CD4-positive, alpha-beta memory T cell (primary cell): ENCODE measurements around the gene ZNF138. TPM values are rescaled to one million over a fixed set of nuclear protein-coding genes. Genes with fewer than 3 reads are reported as not detected.
A peak's percentile ranks its signal among the peaks of the same experiment; 100 is the strongest.
"Not testable (repeated sequence)": the region's sequence is repeated elsewhere in the genome, so short reads cannot be mapped to it uniquely, and the experiment has no call there.

Experiments used
- CTCF ChIA-PET: fragments of 350-600 bp; sonication (Branson Sonifier 250); formaldehyde crosslinking; loops from one replicate; lab custom pipeline; 2021; ENCODE audit warnings: inconsistent platforms; ENCODE audit not compliant: partially characterized antibody; lab: Charles Lee
- POLR2A ChIA-PET: fragments of 350-600 bp; sonication (Branson Sonifier 250); formaldehyde crosslinking; loops from one replicate; lab custom pipeline; 2021; ENCODE audit not compliant: partially characterized antibody; lab: Charles Lee
- DNase-seq, 5 donors: peaks; one replicate each; pipeline versions ENCODE4 v3.0.0 to v3.0.0-alpha.2; 2020 to 2022; ENCODE audit warnings: mixed read lengths in 1 of 5
- H3K27ac ChIP-seq: one replicate; pipeline ENCODE4 v1.7.0; 2013; ENCODE audit warnings: low read depth, low read length
- H3K27me3 ChIP-seq: 2 replicates; pipeline ENCODE4 v1.7.0; 2013; ENCODE audit warnings: mild to moderate bottlenecking, low read length, moderate library complexity; ENCODE audit not compliant: insufficient read depth
- H3K36me3 ChIP-seq: 2 replicates; pipeline ENCODE4 v1.7.0; 2013; ENCODE audit warnings: mild to moderate bottlenecking, low read length, moderate library complexity; ENCODE audit not compliant: insufficient read depth
- H3K4me1 ChIP-seq: 2 replicates; pipeline ENCODE4 v1.7.0; 2013; ENCODE audit warnings: mild to moderate bottlenecking, low read length, moderate library complexity; ENCODE audit not compliant: insufficient read depth
- H3K4me3 ChIP-seq, 2 donors: one replicate each; pipeline ENCODE4 v1.7.0; 2013; ENCODE audit warnings: low read length in 2 of 2, mild to moderate bottlenecking in 1 of 2
- H3K9me3 ChIP-seq, 2 donors: one replicate each; pipeline ENCODE4 v1.7.0; 2013; ENCODE audit warnings: low read length in 2 of 2, control low read depth in 1 of 2; ENCODE audit not compliant: control insufficient read depth in 1 of 2
- H3K27ac Mint-ChIP-seq, 7 donors: one replicate each; pipeline ENCODE4 v1.8.0; 2020 to 2021; ENCODE audit warnings: mixed read lengths in 7 of 7, mild to moderate bottlenecking in 6 of 7, inconsistent platforms in 3 of 7, moderate library complexity in 3 of 7
- H3K27me3 Mint-ChIP-seq, 2 donors: one replicate each; pipeline ENCODE4 v1.8.0; 2020 to 2021; ENCODE audit warnings: mixed read lengths in 2 of 2
- H3K36me3 Mint-ChIP-seq, 2 donors: one replicate each; pipeline ENCODE4 v1.8.0; 2020 to 2021; ENCODE audit warnings: mixed read lengths in 2 of 2, inconsistent platforms in 1 of 2, mild to moderate bottlenecking in 1 of 2
- H3K4me1 Mint-ChIP-seq, 4 donors: one replicate each; pipeline ENCODE4 v1.8.0; 2020 to 2021; ENCODE audit warnings: mixed read lengths in 4 of 4, mild to moderate bottlenecking in 1 of 4
- H3K4me3 Mint-ChIP-seq, 8 donors: one replicate each; pipeline ENCODE4 v1.8.0; 2020 to 2021; ENCODE audit warnings: mixed read lengths in 8 of 8, mild to moderate bottlenecking in 7 of 8, moderate library complexity in 6 of 8, inconsistent platforms in 3 of 8
- H3K9me3 Mint-ChIP-seq, 8 donors: one replicate each; pipeline ENCODE4 v1.8.0; 2020 to 2021; ENCODE audit warnings: mixed read lengths in 8 of 8, mild to moderate bottlenecking in 5 of 8, inconsistent platforms in 3 of 8, moderate library complexity in 1 of 8
- intact Hi-C: fragments of 100-400 bp; cut with micrococcal nuclease; formaldehyde crosslinking; loops from one replicate; pipeline ENCODE4 v1.15.1; 2023
- polyA plus RNA-seq, 2 donors: library from polyadenylated mRNA; unstranded; fragments of 300-500 nt; fragmentation: Illumina TruSeq; gene quantifications; one replicate each; pipeline ENCODE4 v1.2.3, GENCODE V29; 2021
- total RNA-seq, 2 experiments: library from RNA; stranded (reverse); gene quantifications; one replicate each; pipeline ENCODE4 v1.2.3, GENCODE V29; 2021

The ZNF138 gene
- total and polyA plus RNA-seq, 4 experiments from 2014 or later, result 12.1 to 15.3 (median 13.9) TPM

DNA sequence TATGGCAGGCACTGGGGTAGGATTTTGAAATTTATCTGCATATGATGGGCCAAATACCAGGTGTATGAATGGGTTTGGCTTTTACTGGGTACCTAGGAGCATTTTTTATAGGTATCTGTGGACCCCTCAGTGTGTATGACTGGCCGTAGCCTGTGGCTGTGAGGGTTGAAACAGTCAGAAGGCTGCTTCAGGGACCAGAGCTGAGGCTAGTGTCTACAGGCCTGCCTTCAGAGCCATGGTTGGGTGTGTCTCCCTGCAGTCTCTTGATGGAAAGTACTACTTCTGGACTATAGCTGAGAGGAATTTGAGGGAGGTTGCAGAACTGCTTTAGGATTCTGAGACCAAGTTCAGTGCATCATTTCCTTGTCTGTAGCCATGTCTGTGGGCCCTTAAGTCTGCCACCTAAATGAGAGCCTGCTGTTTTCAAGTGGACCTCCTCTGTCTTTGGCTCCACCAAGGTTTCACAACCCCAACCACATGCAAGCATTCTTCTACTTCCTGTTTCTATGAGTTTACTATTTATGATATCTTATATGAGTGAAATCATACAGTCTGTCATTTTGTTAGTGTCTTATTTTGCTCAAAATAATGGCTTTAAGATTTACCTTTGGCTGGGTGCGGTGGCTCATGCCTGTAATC, 19.9 kb upstream of the ZNF138 start:
- Mint-ChIP-seq H3K27ac (no peak overlapping the region), H3K9me3 (peaks cover 0 to 3% (median 0%) of the 10 kb centered on the region in 8 donors), H3K27me3 (peaks cover 0 to 1% of the 10 kb centered on the region in 2 donors), H3K4me3 (no peak overlapping the region), H3K36me3 (no peaks in the 10 kb centered on the region), H3K4me1 (no peaks in the 10 kb centered on the region)
- no peak for DNase-seq
- POLR2A ChIA-PET, result no interaction called here
- CTCF ChIA-PET, result no interaction called here
- H3K27ac ChIP-seq, result no peak overlapping the region
- no peaks in the 10 kb centered on the region for H3K9me3 ChIP-seq
- no peaks in the 10 kb centered on the region for H3K27me3 ChIP-seq
- H3K36me3 ChIP-seq, result no peaks in the 10 kb centered on the region
- no peak overlapping the region for H3K4me3 ChIP-seq
- no peaks in the 10 kb centered on the region for H3K4me1 ChIP-seq
- intact Hi-C loops, result no loop called here

GRCh38 chr7:64775289-64775688, 18.9 kb upstream of the ZNF138 start:
- Histone ChIP-seq H3K27me3 (no peaks in the 10 kb centered on the region), H3K4me1 (no peaks in the 10 kb centered on the region), H3K4me3 (no peak overlapping the region), H3K36me3 (no peaks in the 10 kb centered on the region), H3K27ac (no peak overlapping the region), H3K9me3 (no peaks in the 10 kb centered on the region)
- ChIA-PET CTCF (no interaction called here), POLR2A (no interaction called here)
- Mint-ChIP-seq H3K4me3 (peak overlapping the region in 1 of 8 donors; percentile 49), H3K36me3 (no peaks in the 10 kb centered on the region), H3K27ac (no peak overlapping the region), H3K27me3 (peaks cover 2 to 3% of the 10 kb centered on the region in 2 donors), H3K4me1 (no peaks in the 10 kb centered on the region), H3K9me3 (peaks cover 0 to 3% (median 0%) of the 10 kb centered on the region in 8 donors)
- no peak for DNase-seq
- intact Hi-C loops, result no loop called here

DNA sequence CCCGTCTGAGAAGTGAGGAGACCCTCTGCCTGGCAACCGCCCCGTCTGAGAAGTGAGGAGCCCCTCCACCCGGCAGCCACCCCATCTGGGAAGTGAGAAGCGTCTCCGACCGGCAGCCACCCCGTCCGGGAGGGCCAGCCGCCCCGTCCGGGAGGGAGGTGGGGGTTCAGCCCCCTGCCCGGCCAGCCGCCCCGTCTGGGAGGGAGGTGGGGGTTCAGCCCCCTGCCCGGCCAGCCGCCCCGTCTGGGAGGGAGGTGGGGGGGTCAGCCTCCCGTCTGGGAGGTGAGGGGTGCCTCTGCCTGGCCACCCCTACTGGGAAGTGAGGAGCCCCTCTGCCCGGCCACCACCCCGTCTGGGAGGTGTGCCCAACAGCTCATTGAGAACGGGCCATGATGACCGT, 9.4 kb upstream of the ZNF138 start:
- POLR2A ChIA-PET, H3K27ac Mint-ChIP-seq, H3K27ac ChIP-seq, H3K9me3 Mint-ChIP-seq, H3K9me3 ChIP-seq, intact Hi-C loops, H3K27me3 ChIP-seq, H3K4me1 ChIP-seq, H3K4me3 Mint-ChIP-seq, H3K36me3 Mint-ChIP-seq, CTCF ChIA-PET, H3K36me3 ChIP-seq, H3K4me1 Mint-ChIP-seq, H3K27me3 Mint-ChIP-seq, DNase-seq, H3K4me3 ChIP-seq: not testable (repeated sequence)

GRCh38 chr7:64787295-64787694, 6.9 kb upstream of the ZNF138 start:
- Mint-ChIP-seq H3K9me3 (no peaks in the 10 kb centered on the region), H3K27me3 (peaks cover 1 to 4% of the 10 kb centered on the region in 2 donors), H3K27ac (no peak overlapping the region), H3K4me3 (no peak overlapping the region), H3K4me1 (peaks cover 0 to 5% (median 0%) of the 10 kb centered on the region in 4 donors), H3K36me3 (no peaks in the 10 kb centered on the region)
- POLR2A ChIA-PET, result no interaction called here
- H3K9me3 ChIP-seq, result no peaks in the 10 kb centered on the region
- no peaks in the 10 kb centered on the region for H3K4me1 ChIP-seq
- no peak overlapping the region for H3K4me3 ChIP-seq
- intact Hi-C loops, result no loop called here
- no peak for DNase-seq
- no peaks in the 10 kb centered on the region for H3K36me3 ChIP-seq
- CTCF ChIA-PET, result no interaction called here
- H3K27me3 ChIP-seq, result no peaks in the 10 kb centered on the region
- no peak overlapping the region for H3K27ac ChIP-seq

DNA sequence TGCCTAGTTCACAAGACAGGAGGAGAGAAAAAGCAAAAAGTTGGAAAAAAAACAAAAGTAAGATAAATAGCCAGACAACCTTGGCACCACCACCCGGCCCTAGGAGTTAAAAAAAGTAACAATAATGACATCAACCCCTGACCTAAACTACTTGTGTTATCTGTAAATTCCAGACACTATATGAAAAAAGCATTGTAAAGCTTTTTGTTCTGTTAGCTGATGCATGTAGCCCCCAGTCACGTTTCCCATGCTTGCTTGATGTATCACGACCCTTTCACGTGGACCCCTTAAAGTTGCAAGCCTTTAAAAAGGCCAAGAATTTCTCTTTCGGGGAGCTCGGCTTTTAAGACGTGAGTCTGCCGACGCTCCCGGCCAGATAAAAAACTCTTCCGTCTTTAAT, 5.0 kb upstream of the ZNF138 start:
- H3K27ac Mint-ChIP-seq, DNase-seq, H3K4me3 ChIP-seq, POLR2A ChIA-PET, H3K27ac ChIP-seq, H3K27me3 Mint-ChIP-seq, H3K4me1 ChIP-seq, H3K9me3 Mint-ChIP-seq, H3K27me3 ChIP-seq, intact Hi-C loops, CTCF ChIA-PET, H3K36me3 ChIP-seq, H3K36me3 Mint-ChIP-seq, H3K4me3 Mint-ChIP-seq, H3K9me3 ChIP-seq: not testable (repeated sequence)
- H3K4me1 Mint-ChIP-seq, result peaks cover 1 to 16% (median 3%) of the 10 kb centered on the region in 4 donors

DNA sequence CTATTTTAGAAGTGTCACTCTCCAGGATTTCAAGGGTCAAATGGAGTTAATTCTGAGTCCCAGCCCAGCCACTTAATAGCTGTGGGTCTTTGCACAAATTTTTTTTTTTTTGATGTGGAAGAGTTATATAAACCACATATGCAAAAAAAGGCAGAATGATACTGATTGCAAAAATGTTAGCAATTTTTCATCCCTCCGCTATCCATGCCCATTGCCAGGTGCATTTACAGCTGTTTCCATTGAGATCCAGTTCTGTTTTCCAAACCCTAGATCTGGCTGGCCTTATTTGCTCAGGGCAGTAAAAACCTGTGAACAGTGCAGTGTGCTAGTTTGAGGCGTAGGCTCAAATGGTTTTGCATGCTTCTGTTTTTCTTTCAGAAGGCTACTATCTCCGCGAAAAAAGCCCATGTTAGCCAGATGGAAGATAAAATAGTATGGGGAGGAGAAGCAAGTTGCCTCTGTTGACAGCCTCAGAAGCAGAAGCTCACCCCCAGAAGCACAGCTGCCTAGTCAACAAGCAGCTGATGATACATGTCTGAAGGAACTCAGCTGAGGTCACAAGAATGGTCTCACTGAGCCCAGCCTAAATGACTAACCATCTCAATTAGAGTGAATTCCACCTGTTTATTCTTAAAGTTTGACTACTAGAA, 997 bp upstream of the ZNF138 start:
- H3K36me3 Mint-ChIP-seq, result peaks cover 6 to 20% of the 10 kb centered on the region in 2 donors
- ChIA-PET CTCF (interaction anchor here (1.4 to 1.6 kb wide), 2 partner anchors 7 to 10 kb away, joined by 3 to 5 read pairs; no protein-coding TSS in a partner anchor), POLR2A (interaction anchor here (0.6 to 3.0 kb wide), 8 partner anchors 110 to 581 kb away, joined by 3 to 30 read pairs (median 10); partner anchors contain the start of genes ERV3-1, ZNF107, ZNF273 and ZNF680)
- peaks cover 16 to 42% (median 26%) of the 10 kb centered on the region in 4 donors for H3K4me1 Mint-ChIP-seq
- H3K4me3 Mint-ChIP-seq, result peak overlapping the region; percentile 43 to 98 (median 72)
- Histone ChIP-seq H3K4me3 (no peak overlapping the region), H3K4me1 (peaks cover 27% of the 10 kb centered on the region), H3K36me3 (peaks cover 3% of the 10 kb centered on the region), H3K27me3 (no peaks in the 10 kb centered on the region), H3K27ac (no peak overlapping the region), H3K9me3 (no peaks in the 10 kb centered on the region)
- no peaks in the 10 kb centered on the region for H3K9me3 Mint-ChIP-seq
- no peak for DNase-seq
- intact Hi-C loops, result loop anchor here (5.0 to 10.0 kb wide), 4 partner anchors 212 to 1952 kb away; partner anchors contain the start of genes ERV3-1, RABGEF1 and ZNF680
- peak overlapping the region; percentile 57 to 99 (median 98) for H3K27ac Mint-ChIP-seq
- H3K27me3 Mint-ChIP-seq, result no peaks in the 10 kb centered on the region

- Mint-ChIP-seq H3K27ac (peak overlapping the region; percentile 97 to 99 (median 98)), H3K4me1 (peaks cover 21 to 55% (median 34%) of the 10 kb centered on the region in 4 donors), H3K9me3 (no peaks in the 10 kb centered on the region), H3K27me3 (no peaks in the 10 kb centered on the region), H3K36me3 (peaks cover 22 to 36% of the 10 kb centered on the region in 2 donors), H3K4me3 (peak overlapping the region; percentile 97 to 99 (median 99))
- DNase-seq, result no peak
- ChIA-PET CTCF (interaction anchor here (1.6 kb wide), 1 partner anchor 9 kb away, joined by 5 read pairs; no protein-coding TSS in a partner anchor), POLR2A (interaction anchor here (1.0 to 3.0 kb wide), 9 partner anchors 54 to 895 kb away, joined by 3 to 30 read pairs (median 6); partner anchors contain the start of genes ZNF107, ZNF273, ZNF680 and ZNF736)
- Histone ChIP-seq H3K27ac (peak overlapping the region; percentile 75), H3K4me3 (peak overlapping the region; percentile 87 to 95), H3K36me3 (peaks cover 12% of the 10 kb centered on the region), H3K27me3 (no peaks in the 10 kb centered on the region), H3K4me1 (peaks cover 27% of the 10 kb centered on the region), H3K9me3 (no peaks in the 10 kb centered on the region)
- intact Hi-C loops, result loop anchor here (2.0 to 10.0 kb wide), 3 partner anchors 210 to 1950 kb away; partner anchors contain the start of genes ERV3-1 and RABGEF1
These were observed 948 bp downstream of the ZNF138 start for GRCh38 chr7:64795176-64795575.
